Neural cell (in vitro differentiated cells): ENCODE data around the gene NKD1.

Experiments used
- CTCF ChIP-seq: fragments of 450-650 bp; IDR thresholded peaks from 2 replicates; pipeline ENCODE4 v1.5.1; 2014; ENCODE audit warnings: antibody characterized with exemption, mild to moderate bottlenecking, moderate library complexity; ENCODE audit not compliant: poor library complexity, severe bottlenecking
- MXI1 ChIP-seq: fragments of 450-650 bp; conservative IDR thresholded peaks from 2 replicates; pipeline ENCODE4 v1.6.1; 2014; ENCODE audit warnings: antibody characterized with exemption, mild to moderate bottlenecking; ENCODE audit not compliant: poor library complexity, severe bottlenecking

DNA sequence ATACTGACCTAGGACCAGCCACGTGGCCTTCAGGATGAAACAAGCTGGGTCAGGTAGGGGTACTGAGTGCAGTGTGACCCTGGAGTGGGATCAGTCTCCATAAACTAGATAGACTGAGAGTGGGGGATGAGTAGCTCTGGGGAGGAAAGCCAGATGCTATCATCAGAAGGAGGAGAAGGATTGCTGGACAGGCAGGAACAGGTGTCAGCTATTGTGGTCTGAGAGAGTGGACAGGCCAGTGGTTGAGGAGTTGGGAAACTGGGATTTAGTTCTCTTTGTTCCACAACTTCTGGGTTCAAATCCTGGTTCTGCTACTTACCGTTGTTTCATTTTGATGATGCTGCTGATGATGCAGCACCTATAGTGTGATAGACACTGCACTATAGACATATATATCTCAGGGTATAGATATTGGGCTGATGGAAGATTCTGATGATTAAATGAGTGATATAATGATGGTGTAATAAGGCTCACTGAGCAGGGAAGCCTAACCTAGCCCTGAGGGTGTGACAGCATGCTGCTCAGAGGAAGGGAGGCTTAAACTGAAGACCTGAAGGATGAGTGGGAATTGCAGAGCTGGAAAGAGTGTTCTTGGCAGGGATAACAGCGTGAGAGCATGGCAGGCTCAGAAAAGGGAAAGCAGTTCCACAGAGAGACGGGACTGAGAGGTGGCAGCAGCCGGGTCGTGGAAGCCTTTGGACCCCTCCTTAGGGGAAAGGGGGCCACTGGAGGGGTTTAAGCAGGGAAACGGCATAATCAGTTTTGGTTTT, 66.9 kb downstream of the NKD1 start:
- TF ChIP-seq CTCF = no peak
- no peak for TF ChIP-seq MXI1
